Activated CD8-positive, alpha-beta memory T cell treated with anti-CD3 and anti-CD28 coated beads, Interleukin-2, amount 50 U/mL, for 24 hours (primary cell): ENCODE measurements around the gene LRP3.
"Not testable (repeated sequence)": the region's sequence is repeated elsewhere in the genome, so short reads cannot be mapped to it uniquely, and the experiment has no call there.

Experiments
- DNase-seq: peaks from one replicate; pipeline ENCODE4 v3.0.0-alpha.2; 2020; ENCODE audit errors: extremely low read depth

Gene LRP3

DNA sequence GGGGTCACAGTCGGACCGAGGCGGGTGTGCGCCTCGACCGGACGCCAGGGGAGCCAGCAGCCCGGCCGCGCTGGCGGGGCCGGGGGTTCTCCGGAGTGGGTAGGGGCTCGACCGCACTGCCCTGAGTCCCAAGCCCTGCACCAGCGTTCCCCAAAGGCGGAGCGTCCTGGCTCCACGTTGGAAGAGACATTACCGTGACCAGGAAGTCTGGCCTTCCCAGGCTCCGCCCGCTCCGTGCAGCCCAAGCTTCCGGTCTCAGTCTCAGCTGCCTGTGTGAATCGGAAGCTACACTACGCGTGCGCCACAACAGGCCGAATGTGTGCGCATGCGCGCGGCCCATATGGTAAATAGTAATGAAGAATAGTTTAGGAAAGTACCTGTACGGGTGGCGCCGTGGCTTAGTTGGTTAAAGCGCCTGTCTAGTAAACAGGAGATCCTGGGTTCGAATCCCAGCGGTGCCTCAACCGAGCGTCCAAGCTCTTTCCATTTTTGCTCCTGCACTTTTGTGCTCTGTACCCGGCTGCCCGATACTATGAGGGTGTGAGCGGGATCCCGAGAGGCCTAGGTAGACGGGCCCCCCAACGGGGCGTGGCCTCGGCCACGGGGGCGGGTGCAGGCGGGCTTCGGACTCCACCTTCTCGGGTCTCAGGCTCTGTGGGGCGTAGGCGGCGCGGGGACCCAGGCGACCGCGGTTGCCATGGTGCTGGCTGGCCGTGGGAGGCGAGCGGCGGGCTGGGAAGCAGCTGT, 17.3 kb upstream of the LRP3 start:
- peak; percentile 93 for DNase-seq

- DNase-seq: peak; percentile 18
Measured at GRCh38 chr19:33177417-33177979, 16.6 kb upstream of the LRP3 start.

GRCh38 chr19:33186431-33187182, 7.5 kb upstream of the LRP3 start:
- DNase-seq: no peak

GRCh38 chr19:33187183-33187540, 7.0 kb upstream of the LRP3 start:
- no peak for DNase-seq

DNA sequence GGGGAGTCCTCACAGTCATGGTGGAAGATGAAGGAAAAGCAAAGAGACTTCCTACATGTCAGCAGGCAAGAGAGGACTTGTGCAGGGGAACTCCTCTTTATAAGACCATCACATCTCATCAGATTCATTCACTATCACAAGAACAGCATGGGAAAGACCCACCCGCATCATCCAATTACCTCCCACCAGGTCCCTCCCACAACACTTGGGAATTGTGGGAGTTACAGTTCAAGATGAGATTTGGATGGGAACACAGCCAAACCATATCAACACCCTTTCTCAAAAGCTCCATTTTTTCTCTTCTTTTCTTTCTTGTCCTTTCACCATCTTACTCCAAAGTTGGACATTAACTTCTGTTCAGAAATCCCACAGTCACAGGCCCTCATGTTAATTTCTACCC, 4.7 kb upstream of the LRP3 start:
- no peak for DNase-seq

- not testable (repeated sequence) for DNase-seq
Measured at GRCh38 chr19:33191092-33191491, 3.0 kb upstream of the LRP3 start.

- no peak for DNase-seq
Measured at GRCh38 chr19:33191501-33191900, 2.6 kb upstream of the LRP3 start.

- DNase-seq: no peak
Measured at GRCh38 chr19:33192010-33192409, 2.1 kb upstream of the LRP3 start.

GRCh38 chr19:33193269-33193864, 763 bp upstream of the LRP3 start:
- DNase-seq: no peak

- no peak for DNase-seq
Measured at GRCh38 chr19:33194532-33194885, 379 bp downstream of the LRP3 start.

GRCh38 chr19:33194886-33195644, 935 bp downstream of the LRP3 start:
- DNase-seq: no peak

DNA sequence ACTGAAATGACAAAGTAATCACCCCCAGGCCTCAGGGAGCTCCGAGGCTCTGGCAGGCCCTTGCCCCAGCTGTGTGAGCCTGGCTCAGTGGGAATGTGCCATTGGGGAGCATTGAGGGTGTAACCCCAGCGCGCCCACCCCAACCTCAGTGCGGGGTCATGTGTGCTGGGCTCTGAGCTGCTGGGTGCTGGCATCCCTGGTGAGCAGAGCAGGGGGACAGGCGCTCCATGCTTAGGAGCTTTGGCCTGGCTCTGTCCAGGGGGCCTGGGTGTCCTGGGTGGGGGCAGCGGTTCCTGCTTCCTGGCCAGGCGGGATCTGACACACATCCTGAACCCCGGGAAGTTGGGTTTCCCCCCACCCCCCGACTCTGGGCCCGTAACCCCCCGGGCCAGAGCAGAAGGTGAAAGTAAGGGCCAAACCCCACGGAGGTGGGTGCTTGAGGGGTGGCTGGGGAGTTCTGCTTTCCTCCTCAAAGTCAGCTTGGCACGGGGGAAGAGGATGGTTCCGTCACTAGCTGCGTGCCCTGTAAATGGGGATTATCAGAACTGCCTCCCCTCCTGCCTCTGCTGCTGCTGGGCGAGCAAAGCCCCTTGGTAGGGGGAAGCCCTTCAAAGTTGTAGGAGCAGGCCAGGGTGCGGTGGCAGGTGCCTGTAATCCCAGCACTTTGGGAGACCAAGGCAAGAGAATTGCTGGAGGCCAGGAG, 1.7 kb downstream of the LRP3 start:
- no peak for DNase-seq

DNA sequence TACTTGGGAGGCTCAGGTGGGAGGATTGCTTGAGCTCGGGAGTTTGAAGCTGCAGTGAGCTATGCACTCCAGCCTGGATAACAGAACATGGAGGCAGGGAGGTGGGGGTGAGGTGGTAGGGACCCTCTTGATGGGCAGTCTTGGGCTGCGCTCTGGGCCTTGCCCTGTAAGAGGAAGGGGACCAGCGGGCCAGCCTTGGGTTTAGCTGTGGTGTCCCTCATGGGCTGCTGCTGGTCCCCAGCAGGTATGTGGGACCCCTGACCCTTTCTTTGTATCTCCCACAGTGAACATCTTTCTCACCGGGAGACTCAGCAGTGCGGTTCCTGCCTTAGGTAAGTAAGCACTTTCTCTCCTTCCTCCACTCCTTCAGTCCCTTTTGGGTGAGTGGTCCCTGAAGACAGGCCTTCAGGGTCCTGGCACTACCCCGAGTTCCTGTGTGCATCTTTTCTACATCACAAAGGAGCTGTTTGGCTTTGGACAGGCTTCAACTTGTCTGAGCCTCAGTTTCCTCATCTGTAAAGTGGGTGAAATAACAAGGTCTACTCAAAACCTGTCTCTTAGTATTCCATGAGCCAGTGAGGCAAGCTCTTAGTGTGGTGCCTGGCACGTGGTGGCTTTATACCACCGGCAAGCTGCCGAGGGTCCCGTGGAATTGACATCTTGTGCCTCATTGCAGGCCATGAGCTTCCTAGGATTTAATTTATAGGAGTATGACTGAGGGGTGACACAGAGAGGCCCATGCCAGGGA, 2.5 kb downstream of the LRP3 start:
- no peak for DNase-seq

GRCh38 chr19:33197591-33198000, 3.5 kb downstream of the LRP3 start:
- DNase-seq: no peak

DNA sequence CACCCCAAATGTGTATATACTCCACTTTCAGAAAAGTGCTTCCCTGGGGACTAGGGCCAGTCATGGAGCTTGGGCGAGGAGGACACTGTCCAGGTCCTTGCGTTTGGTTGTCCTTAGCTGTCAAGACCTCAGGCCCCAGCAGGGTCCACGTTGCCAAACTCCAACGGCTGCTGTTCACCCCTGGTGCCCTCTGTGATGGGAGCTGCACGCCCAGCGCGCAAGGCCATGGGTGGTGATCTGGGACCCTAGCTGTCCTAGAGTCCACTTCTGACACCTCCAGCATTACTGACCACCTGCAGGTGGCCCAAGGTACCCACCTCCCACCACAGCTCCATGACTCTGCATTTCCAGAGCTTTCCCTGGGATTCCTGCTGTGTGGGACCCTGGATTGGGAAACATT, 4.0 kb downstream of the LRP3 start:
- no peak for DNase-seq

DNA sequence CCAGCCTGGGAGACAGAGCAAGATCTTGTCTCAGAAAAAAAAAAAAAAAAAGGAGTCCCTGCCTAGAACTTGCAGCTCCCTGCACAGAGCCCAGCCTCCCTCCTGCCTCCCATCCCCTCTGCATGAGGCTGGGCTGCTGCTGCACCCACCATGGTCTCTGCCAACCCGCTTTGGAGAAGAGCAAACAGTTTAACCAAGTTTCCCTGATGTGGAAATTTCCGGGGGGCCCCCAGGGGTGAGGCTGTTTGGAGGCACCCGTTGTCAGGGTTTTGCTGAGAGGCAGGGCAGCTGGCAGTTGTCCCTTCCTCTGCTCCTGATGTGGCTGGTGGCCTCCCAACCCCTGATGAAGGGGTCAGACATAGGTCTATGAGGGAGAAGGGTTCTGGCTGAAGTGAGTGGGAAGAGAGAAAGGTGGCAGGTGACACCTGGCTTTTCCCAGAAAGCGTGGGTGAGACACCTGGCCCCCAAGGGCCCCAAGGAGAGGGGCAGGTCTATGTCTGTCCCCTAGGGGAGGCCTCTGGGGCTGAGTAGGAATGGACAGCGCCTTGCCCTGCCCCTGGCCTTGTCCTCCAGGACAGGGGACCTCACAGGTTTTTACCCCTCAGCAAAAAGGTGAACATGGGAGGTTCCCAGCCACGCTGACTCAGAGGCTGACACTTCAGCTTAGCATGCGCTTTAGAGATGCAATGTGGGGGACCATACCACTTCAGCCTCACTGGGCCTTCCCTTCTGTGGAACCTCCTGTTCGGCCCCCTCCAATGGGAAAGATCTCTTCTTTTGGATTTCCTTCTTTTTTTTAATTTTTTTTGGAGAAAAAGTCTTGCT, 5.5 kb downstream of the LRP3 start:
- no peak for DNase-seq

- DNase-seq: no peak
Measured at GRCh38 chr19:33201473-33201872, 7.3 kb downstream of the LRP3 start.

DNA sequence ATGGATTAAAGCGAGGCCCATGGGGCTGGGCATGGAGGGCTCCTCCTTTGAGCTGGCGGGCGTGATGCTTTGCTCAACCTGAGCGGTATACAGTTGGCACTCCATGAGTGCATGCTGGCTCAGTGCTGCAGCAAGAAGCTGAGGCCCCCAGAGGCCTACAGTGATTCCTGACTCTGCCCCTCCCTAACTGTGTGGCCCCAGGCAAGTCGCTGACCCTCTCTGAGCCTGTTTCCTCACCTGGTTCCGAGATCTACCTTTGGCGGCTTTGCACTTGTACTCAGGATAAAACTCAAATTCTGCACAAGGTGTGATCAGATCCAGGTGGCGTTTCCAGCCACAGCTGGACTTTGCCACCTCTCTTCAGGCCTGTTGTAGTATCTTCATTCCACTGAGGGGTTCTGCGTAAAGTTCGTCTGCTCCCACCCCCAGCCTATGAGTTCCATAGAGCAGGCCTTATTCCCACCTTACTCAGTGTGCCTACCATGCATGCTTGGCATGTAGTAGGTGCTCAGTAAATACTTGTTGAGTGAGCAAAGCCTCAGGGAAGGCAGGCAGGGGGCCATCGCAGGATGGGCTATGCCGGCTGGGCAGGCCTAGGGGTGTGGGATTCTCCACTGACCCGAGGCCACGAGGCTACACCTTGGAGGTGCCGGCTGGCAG, 7.9 kb downstream of the LRP3 start:
- no peak for DNase-seq
